HCT116 (cell line): ENCODE results near the gene E2F1. TPM values are rescaled to one million over a fixed set of nuclear protein-coding genes. Genes with fewer than 3 reads are reported as not detected.
A peak's percentile ranks its signal among the peaks of the same experiment; 100 is the strongest.

Experiments
- ATAC-seq: fragments of 200-7000 bp; cut with Tn5 transposase; 2 replicates; pipeline ENCODE4 v1.9.1; 2020; ENCODE audit warnings: mild to moderate bottlenecking, moderate library complexity
- BruUV-seq: library from RNA; stranded (reverse); fragments of 400-500 nt; replicated peaks from 2 replicates; lab custom pipeline; 2021; lab: Mats Ljungman, UMichigan
- CTCF ChIA-PET: fragments of 300-600 bp; sonication (Branson Sonifier 250); formaldehyde crosslinking; loops from one replicate; lab custom pipeline; 2021; ENCODE audit warnings: antibody characterized with exemption; lab: Charles Lee
- POLR2A ChIA-PET: fragments of 300-600, 350-600 bp; sonication (Branson Sonifier 250); formaldehyde crosslinking; loops from one replicate; lab custom pipeline; 2021; ENCODE audit warnings: antibody characterized with exemption; lab: Charles Lee
- RAD21 ChIA-PET, 2 experiments: fragments of 300-600 bp; sonication (Branson Sonifier 250); formaldehyde crosslinking; loops; one replicate each; lab custom pipeline; 2023; ENCODE audit warnings: low total read pairs in 2 of 2; ENCODE audit not compliant: uncharacterized antibody in 2 of 2, unreplicated experiment in 2 of 2, low non-redundant PET in 1 of 2; lab: Charles Lee
- DNase-seq: peaks from one replicate; pipeline ENCODE4 v3.0.0-alpha.2; 2010; ENCODE audit warnings: low read depth, low spot score
- H2AFZ ChIP-seq: fragments of 200-600 bp; shearing (Covaris generic), sonication (generic); 2 replicates; pipeline ENCODE4 v1.6.1; 2017; ENCODE audit warnings: low read depth, mixed run types, mixed read lengths, antibody characterized with exemption, low read length; ENCODE audit not compliant: poor library complexity, severe bottlenecking
- H3K27ac ChIP-seq: 2 replicates; pipeline ENCODE4 v1.5.1; 2012; ENCODE audit warnings: low read depth, low read length
- H3K27me3 ChIP-seq: fragments of 200-600 bp; sonication (generic); 2 replicates; pipeline ENCODE4 v1.6.1; 2016; ENCODE audit warnings: mixed run types, low read length, mixed read lengths; ENCODE audit not compliant: insufficient read depth
- H3K36me3 ChIP-seq, 2 experiments: fragments of 200-500 bp in 1 of 2; fragments of 200-600 bp in 1 of 2; sonication (Bioruptor generic) in 1 of 2; sonication (generic) in 1 of 2; 2 replicates each; pipeline versions ENCODE4 v1.5.1 to v1.6.1; 2014 to 2016; ENCODE audit warnings: low read length in 2 of 2, inconsistent platforms in 1 of 2, mixed read lengths in 1 of 2, mixed run types in 1 of 2; ENCODE audit not compliant: insufficient read depth in 2 of 2, control insufficient read depth in 1 of 2
- H3K4me1 ChIP-seq, 2 experiments: fragments of 200-600 bp in 1 of 2; sonication (generic) in 1 of 2; 2 replicates each; pipeline versions ENCODE4 v1.5.1 to v1.6.1; 2012 to 2017; ENCODE audit warnings: low read length in 2 of 2, inconsistent platforms in 1 of 2, mild to moderate bottlenecking in 1 of 2, mixed read lengths in 1 of 2, mixed run types in 1 of 2, moderate library complexity in 1 of 2; ENCODE audit not compliant: insufficient read depth in 2 of 2, control insufficient read depth in 1 of 2
- H3K4me2 ChIP-seq: fragments of 200-600 bp; sonication (generic); 2 replicates; pipeline ENCODE4 v1.6.1; 2017; ENCODE audit warnings: mixed run types, low read length, mixed read lengths
- H3K4me3 ChIP-seq, 2 experiments: fragments of 200-600 bp in 1 of 2; sonication (generic) in 1 of 2; replicated peaks in 1 of 2; 2 replicates each; pipeline ENCODE4 v1.5.1; 2011 to 2016; ENCODE audit warnings: low read length in 2 of 2, control low read depth in 1 of 2, low read depth in 1 of 2, mild to moderate bottlenecking in 1 of 2, mixed read lengths in 1 of 2, mixed run types in 1 of 2
- H3K79me2 ChIP-seq: fragments of 200-600 bp; sonication (generic); 2 replicates; pipeline ENCODE4 v1.6.1; 2017; ENCODE audit warnings: mild to moderate bottlenecking, mixed run types, low read length, moderate library complexity, mixed read lengths; ENCODE audit not compliant: insufficient read depth
- H3K9ac ChIP-seq: fragments of 200-600 bp; sonication (generic); 2 replicates; pipeline ENCODE4 v1.6.1; 2016; ENCODE audit warnings: low read length, mixed read lengths
- H3K9me2 ChIP-seq: fragments of 200-600 bp; sonication (generic), shearing (Covaris generic); 2 replicates; pipeline ENCODE4 v1.6.1; 2017; ENCODE audit warnings: mixed run types, mild to moderate bottlenecking, moderate library complexity; ENCODE audit not compliant: insufficient read depth
- H3K9me3 ChIP-seq, 2 experiments: fragments of 200-500 bp in 1 of 2; fragments of 200-600 bp in 1 of 2; sonication (Bioruptor generic) in 1 of 2; sonication (generic) in 1 of 2; 2 replicates each; pipeline ENCODE4 v1.6.1; 2014 to 2017; ENCODE audit warnings: low read length in 2 of 2, mixed read lengths in 2 of 2, inconsistent platforms in 1 of 2, low read depth in 1 of 2, mild to moderate bottlenecking in 1 of 2, mixed run types in 1 of 2, moderate library complexity in 1 of 2; ENCODE audit not compliant: control insufficient read depth in 1 of 2, insufficient read depth in 1 of 2
- H4K20me1 ChIP-seq: fragments of 200-600 bp; sonication (generic), shearing (Covaris generic); 2 replicates; pipeline ENCODE4 v1.6.1; 2017; ENCODE audit warnings: mixed run types, mild to moderate bottlenecking, moderate library complexity; ENCODE audit not compliant: insufficient read depth
- CBX3 ChIP-seq: IDR thresholded peaks from 2 replicates; pipeline ENCODE4 v1.6.1; 2012; ENCODE audit warnings: low read depth
- CTCF ChIP-seq, 3 experiments: fragments of 200-600 bp in 1 of 3; sonication (generic) in 1 of 3; IDR thresholded peaks in 2 of 3; conservative IDR thresholded peaks in 1 of 3; 2 replicates each; pipeline ENCODE4 v1.5.1; 2012 to 2017; ENCODE audit warnings: low read depth in 2 of 3, low read length in 2 of 3, antibody characterized with exemption in 1 of 3, borderline replicate concordance in 1 of 3, control low read depth in 1 of 3, mild to moderate bottlenecking in 1 of 3, mixed read lengths in 1 of 3, mixed run types in 1 of 3, moderate library complexity in 1 of 3; ENCODE audit not compliant: insufficient read depth in 1 of 3
- EGR1 ChIP-seq: IDR thresholded peaks from 2 replicates; pipeline ENCODE4 v1.6.1; 2012; ENCODE audit warnings: low read depth
- ELF1 ChIP-seq: IDR thresholded peaks from 2 replicates; pipeline ENCODE4 v1.6.1; 2012; ENCODE audit warnings: low read depth, borderline replicate concordance
- EZH2 ChIP-seq: fragments of 200-600 bp; sonication (generic); IDR thresholded peaks from 2 replicates; pipeline ENCODE4 v1.6.1; 2017; ENCODE audit warnings: antibody characterized with exemption, mixed run types
- RAD21 ChIP-seq: IDR thresholded peaks from 2 replicates; pipeline ENCODE4 v1.6.1; 2012; ENCODE audit warnings: low read depth, mild to moderate bottlenecking
- YY1 ChIP-seq: IDR thresholded peaks from 2 replicates; pipeline ENCODE4 v1.6.1; 2011; ENCODE audit warnings: low read length, low read depth, moderate library complexity, mild to moderate bottlenecking; ENCODE audit not compliant: insufficient replicate concordance; ENCODE audit errors: extremely low read depth
- intact Hi-C: fragments of 100-400 bp; cut with micrococcal nuclease; formaldehyde crosslinking; loops from 2 replicates; pipeline ENCODE4 v1.10.0; 2022
- total RNA-seq: library from RNA; stranded (reverse); gene quantifications from one replicate; pipeline ENCODE4 v1.2.1, GENCODE V29; 2021; ENCODE audit not compliant: unreplicated experiment

Gene E2F1
- total RNA-seq, 1 experiment from 2014 or later: 30.9 TPM

GRCh38 chr20:33668466-33669155 is 17.6 kb downstream of the E2F1 start:
- H3K9me2 ChIP-seq: no peaks in the 10 kb centered on the region
- no peaks in the 10 kb centered on the region for H3K9me3 ChIP-seq
- no peak overlapping the region for H2AFZ ChIP-seq
- H3K27me3 ChIP-seq: no peaks in the 10 kb centered on the region
- no peaks in the 10 kb centered on the region for H4K20me1 ChIP-seq
- no peak overlapping the region for H3K4me3 ChIP-seq
- peaks cover 16 to 26% of the 10 kb centered on the region in 2 experiments for H3K4me1 ChIP-seq
- DNase-seq (no peak), ATAC-seq (no peak)
- peaks cover 22% of the 10 kb centered on the region; the same call in 1 of the 2 replicates for H3K79me2 ChIP-seq
- H3K4me2 ChIP-seq: no peak overlapping the region
- ChIA-PET CTCF (interaction anchor here (0.7 to 0.9 kb wide), 3 partner anchors 11 to 211 kb away, joined by 3 to 4 read pairs (median 3); no protein-coding TSS in a partner anchor), POLR2A (no interaction called here), RAD21 (interaction anchor here (0.6 to 1.1 kb wide), 2 partner anchors 267 to 440 kb away, joined by 3 to 4 read pairs; partner anchors contain the start of gene CDK5RAP1 (in 1 of the 2))
- intact Hi-C loops: loop anchor here (5.0 kb wide), 1 partner anchor 211 kb away; no protein-coding TSS in a partner anchor
- H3K27ac ChIP-seq: no peak overlapping the region
- peaks cover 10 to 23% of the 10 kb centered on the region in 2 experiments; a peak in 3 of 4 replicates for H3K36me3 ChIP-seq
- no peak for TF ChIP-seq CBX3
- TF ChIP-seq ELF1: no peak
- TF ChIP-seq EGR1: no peak
- TF ChIP-seq EZH2: no peak
- H3K9ac ChIP-seq: no peak overlapping the region
- BruUV-seq: no TSS peak

GRCh38 chr20:33667676-33668465 is 18.3 kb downstream of the E2F1 start:
- DNase-seq (no peak), ATAC-seq (peak; percentile 35)
- intact Hi-C loops: loop anchor here (5.0 kb wide), 1 partner anchor 211 kb away; no protein-coding TSS in a partner anchor
- ChIA-PET CTCF (interaction anchor here (0.7 to 0.9 kb wide), 3 partner anchors 12 to 210 kb away, joined by 3 to 4 read pairs (median 3); no protein-coding TSS in a partner anchor), POLR2A (no interaction called here), RAD21 (interaction anchor here (0.5 to 1.1 kb wide), 3 partner anchors 266 to 1028 kb away, joined by 3 to 10 read pairs (median 4); partner anchors contain the start of gene CDK5RAP1 (in 1 of the 2))
- Histone ChIP-seq H3K27me3 (no peaks in the 10 kb centered on the region), H2AFZ (no peak overlapping the region), H4K20me1 (no peaks in the 10 kb centered on the region), H3K9ac (no peak overlapping the region), H3K4me1 (peaks cover 12 to 23% of the 10 kb centered on the region in 2 experiments), H3K4me2 (no peak overlapping the region), H3K79me2 (peaks cover 14% of the 10 kb centered on the region; the same call in 1 of the 2 replicates), H3K9me3 (no peaks in the 10 kb centered on the region), H3K36me3 (peaks cover 10 to 23% of the 10 kb centered on the region in 2 experiments; a peak in 3 of 4 replicates), H3K27ac (no peak overlapping the region; the same call in 1 of the 2 replicates), H3K9me2 (no peaks in the 10 kb centered on the region), H3K4me3 (no peak overlapping the region)
- no TSS peak for BruUV-seq
- TF ChIP-seq CTCF (IDR thresholded peaks at IDR 0.05 in 2 of 3, conservative IDR thresholded peaks at IDR 0.05 in 1 of 3; ENCODE audit: borderline replicate concordance in 1 of 3, insufficient read depth in 1 of 3, low read depth in 2 of 3, low read length in 2 of 3) (peak in 2 of 3 experiments; percentile 74 to 76; a peak in 4 of 6 replicates), RAD21 (peak; percentile 55), YY1 (no peak)
- TF ChIP-seq, all 23 proteins: peak for 2
